HG03175 (cell line): Measurements from ENCODE around the gene PHRF1.

ENCODE experiments used
- ATAC-seq: cut with Tn5 transposase; IDR thresholded peaks from one replicate; pipeline ENCODE4 v1.9.1; 2021; ENCODE audit warnings: mild to moderate bottlenecking, moderate library complexity; ENCODE audit not compliant: unreplicated experiment

PHRF1 gene

DNA sequence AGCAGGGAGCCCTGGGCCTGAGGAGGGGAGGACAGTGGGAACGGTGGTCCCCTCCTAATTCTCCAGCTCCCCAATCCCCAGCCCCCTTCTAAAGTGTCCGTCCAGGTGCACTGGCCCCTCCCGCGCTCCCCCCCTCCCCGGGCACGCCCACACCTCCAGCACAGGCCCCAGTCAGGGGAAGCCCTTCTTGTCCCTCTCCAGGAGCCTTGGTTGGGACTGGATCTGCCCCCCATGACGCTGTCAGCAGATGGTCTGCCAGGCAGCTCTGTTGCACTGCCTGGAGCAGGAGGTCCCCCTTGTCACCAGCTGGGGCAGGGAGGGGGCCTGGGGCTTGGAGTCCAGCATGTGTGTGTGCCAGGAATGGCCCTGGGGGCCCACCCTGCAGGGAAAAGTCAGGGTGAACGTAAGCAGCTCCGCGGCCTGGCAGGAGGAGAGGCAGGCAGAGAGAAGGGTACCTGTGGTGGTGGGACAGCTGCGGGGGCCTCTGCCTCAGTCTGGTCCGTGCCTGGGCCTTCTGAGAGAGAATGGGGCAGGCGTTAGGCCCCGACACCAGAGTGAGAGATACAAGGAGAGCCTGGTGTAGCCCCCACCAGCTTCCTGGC, 37.9 kb downstream of the PHRF1 start:
- ATAC-seq: no peak

GRCh38 chr11:614623-615503, 38.6 kb downstream of the PHRF1 start:
- ATAC-seq: no peak

DNA sequence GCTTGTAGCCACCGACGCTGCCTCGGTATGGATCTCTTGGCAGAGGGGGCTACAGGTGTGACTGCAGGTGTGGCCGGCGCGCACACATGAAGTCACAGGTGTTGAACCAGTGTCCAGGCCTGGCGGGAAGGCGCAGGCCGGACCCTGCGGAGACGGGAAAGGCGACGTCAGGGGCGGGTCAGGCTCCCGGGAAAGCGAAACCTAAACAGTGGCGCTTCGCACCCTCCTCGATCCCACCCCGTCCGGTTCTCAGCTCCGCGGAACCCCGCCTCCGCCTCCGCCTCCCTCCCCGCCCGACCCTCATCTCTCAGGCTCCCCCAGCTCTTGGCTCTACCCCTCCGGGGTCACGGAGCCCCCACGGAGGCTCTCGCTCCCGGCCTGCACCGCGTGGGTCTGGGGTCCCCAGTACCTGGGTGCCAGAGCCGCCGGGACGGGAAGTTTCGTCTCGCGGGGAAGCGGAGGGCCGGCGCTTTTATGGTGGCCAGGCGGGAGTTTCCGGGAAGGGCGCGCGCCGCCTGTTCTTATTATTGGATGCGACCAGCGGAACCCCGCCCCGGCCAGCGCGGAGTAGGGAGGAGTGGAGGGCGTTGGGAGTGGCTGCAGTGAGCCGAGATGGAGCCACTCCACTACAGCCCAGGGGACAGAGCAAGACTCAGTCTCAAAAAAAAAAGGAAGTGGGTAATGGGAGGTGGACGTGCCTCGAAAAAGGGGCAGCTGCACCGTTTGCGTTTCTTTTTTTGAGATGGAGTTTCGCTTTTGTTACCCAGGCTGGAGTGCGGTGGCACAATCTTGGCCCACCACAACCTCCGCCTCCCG, 39.4 kb downstream of the PHRF1 start, which contains the start of gene IRF7:
TSS of gene IRF7 (minus strand) at position 447 of the 816 bp plus-strand sequence. CDS start 586 bp downstream, outside the sequence.
- peak; percentile 86 for ATAC-seq

DNA sequence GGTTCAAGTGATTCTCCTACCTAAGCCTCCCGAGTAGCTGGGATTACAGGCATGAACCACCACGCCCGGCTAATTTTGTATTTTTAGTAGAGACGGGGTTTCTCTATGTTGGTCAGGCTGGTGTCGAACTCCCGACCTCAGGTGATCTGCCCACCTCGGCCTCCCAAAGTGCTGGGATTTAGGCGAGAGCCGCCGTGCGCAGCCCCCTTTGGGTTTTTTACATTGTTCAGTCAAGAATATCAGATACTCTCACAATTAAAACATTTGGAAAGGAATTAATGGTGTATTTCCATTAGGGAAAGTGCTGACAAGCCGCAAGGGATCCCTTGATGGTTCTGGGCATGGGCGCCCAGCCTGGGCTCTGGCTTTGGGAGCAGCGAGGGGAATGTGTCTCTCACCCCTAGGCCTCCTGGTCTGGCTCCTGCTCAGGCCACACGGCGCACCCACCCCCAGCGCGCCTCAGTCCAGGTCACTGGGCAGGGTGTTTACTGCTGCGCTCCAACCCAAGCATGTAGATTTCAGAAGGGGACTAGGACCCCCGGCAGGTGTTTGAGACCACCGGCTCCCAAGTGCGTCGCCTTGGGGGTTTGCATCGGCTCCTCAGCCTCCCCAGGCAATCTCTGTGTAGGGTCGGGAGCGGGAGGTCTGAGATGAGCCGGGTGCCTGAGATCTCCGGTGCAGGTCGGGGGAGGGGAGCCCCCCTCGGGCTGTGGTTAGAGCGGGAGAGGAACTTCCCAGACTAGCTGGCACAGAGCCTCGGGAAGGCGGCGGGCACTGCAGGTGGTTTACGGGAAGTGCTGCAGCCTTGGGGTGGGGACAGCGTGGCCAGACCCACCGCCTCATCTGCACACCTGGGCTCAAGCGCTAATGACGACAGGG, 40.3 kb downstream of the PHRF1 start:
- no peak for ATAC-seq

DNA sequence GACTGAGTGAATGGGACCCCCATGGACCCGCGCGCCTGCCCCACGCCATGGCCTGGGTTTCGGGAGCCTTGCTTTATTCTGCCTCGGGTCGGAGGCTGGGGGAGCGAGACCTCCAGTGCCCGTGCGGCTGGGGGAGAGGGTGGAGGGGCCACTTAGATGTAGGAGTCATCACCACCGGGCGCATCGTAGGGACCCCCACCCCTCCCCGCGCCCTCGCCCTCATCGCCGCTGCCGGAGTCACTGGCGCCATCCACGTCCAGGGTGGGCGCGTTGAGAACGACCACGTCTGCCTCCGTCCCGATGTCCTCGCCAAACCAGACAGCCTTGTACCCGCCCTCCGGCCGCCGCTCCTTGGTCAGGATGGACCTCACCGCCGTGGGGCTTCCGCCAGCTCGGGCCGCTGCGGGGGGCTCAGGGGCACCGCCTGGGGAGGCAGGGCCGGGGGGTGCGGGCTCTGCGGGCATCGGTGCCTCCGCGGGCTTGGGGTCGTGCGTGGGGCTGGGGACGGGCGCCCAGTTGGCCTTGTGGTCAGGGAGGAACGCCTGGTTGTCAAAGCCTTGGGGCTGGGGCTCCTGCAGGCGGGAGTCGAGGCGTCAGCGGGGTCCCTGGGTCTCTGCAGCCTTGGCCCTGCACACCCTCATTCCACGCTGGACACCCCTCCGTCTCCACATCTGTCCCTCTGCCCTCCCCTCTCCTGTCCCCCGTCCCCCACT, 41.1 kb downstream of the PHRF1 start:
- no peak for ATAC-seq

DNA sequence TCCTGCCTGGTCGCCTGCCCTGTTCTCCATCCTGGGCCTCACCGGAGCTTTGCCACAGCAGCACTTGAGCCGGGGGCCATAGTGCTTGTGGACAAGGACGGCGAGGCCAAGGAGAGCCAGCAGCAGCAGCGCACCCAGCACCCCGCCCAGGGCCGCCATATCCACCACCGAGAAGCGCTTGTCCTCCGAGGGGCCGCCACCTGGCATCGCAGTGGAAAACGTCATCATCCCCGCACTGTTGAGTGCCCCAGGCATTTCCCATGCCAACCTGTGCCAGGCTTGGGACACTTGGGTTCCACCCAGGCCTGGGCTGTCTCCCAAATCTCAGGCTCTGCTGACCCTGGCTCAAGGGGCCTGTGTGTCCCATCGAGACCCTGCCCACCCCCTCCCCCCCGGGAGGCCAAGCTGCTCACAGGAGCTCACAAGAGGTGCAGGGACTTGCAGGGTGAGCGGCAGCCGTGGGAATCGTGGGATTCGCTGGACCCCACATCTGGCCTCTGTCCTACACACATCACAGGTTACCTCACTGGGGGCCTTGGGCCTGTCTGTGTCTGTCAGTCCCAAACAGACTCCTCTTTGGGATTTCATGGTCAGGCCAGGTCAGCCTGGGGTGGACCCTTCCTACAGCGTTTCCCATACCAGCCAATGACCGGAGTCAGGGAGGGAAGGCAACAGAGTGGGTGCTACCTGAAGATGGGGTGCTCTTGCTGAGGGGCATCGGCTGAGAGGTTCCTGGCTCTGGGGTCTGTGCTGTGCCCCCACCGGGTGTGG, 41.8 kb downstream of the PHRF1 start:
- no peak for ATAC-seq

DNA sequence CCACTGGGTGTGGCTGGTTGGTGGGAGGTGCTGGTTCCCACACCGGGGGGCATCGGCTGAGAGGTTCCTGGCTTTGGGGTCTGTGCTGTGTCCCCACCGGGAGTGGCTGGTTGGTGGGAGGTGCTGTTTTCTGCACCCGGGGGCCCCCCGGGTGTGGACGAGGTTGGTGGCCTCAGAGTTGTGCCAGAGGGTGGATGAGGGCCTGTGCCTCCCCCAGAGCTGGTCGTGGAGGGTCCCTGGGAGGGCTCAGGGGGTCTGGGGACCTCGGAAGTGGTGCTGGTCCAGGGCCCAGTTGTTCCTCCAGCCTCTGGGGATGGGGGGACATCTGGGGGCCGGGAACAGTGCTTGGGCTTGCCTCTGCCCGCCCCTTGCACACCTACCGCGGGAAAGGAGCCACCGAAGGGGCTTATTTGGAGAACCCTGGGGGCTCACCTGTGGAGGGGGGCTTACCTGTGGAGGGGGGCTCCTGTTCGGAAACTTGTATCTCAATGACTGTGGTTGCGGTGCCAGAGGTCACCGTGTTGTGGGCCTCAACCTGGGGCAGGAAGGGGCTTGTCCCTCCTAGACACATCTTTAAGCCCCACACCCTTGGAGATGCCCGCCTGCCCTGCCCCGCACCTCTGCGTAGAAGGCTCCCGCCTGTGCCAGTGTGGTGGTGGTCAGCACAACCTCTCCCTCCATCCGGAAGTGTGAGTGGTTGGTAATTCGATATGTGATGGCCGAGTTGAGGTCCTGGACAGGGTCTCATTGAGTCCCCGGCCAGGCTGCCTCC, 42.8 kb downstream of the PHRF1 start:
- ATAC-seq: no peak

DNA sequence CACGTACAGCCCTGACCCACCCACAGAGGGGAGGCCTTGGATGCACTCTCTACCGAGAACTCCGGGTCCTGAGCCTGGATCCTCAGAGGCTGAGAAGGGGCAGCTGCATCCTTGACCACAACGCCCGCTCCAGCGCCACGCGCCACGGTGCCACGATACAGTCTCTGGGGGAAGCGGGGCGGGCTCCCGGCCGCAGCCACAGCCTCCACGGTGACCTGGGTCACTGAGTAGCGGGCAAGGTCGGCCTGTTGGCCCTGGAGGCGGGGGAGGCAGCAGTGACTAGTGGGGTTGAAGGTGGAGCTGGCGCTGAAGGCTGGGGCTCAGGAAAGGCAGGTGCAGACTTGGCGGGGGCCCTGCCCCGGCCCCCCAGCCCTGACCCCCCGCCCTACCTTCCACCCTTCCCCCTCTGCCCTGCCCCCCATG, 43.4 kb downstream of the PHRF1 start:
- ATAC-seq: no peak

DNA sequence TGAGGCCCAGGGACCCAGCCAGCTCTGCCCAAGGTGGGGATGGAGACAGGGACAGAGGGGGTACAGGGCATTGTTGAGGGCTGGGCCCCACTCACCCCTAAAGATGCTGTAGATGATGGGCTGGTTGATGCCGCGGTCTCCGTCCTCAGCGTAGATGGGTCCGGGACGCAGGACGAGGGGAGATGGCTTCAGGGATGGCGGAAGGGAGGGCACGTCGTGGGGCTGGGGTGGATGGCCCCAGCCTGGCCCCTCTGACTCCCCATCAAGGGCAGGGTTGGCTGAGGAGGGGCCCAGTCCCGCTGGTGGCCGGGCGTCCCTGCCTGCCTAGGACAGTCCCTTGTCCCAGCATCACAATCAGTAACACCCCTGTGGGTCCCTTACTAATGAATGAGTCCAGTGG, 43.9 kb downstream of the PHRF1 start:
- no peak for ATAC-seq

DNA sequence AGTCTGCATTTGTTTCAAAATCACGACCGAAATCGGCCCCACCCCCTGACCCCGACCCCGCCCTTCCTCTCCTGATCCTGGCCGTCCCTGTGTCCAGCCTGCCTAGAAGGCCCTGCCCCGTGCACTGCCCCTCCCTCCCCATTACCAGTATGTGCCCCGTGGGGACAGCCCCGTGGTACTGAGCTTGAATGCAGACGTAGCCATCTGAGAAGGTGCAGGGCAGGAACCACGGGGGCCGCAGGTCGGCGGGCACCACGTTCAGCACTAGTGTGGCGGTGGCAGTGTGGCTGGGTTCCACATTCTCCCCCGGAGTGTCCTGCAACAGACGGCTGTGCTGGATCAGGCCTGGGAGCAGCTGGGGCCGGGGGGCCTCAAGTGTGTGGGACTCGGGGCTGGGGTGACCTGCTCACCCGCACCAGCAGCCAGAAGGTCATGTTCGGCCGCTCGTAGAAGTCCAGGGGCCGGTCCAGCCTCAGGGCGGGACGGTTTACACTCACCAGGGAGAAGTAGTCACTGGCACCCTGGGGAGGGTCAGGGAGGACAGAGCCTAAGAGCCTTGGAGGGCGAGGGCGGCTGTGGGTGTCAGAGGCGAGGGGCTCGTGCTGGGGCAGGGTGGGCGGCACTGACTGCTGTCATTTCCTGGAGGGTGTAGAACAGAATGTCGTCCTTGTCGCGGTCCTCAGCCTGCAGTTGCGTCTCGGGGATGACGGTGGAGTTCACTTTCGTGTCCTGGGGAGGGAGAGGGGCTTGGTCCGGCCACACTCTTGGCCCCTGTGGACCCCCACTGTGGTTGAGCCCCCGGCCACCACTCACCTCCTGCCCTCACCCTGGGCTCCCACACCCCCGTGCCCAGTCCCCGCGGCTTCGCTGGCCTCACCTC, 44.9 kb downstream of the PHRF1 start:
- no peak for ATAC-seq

DNA sequence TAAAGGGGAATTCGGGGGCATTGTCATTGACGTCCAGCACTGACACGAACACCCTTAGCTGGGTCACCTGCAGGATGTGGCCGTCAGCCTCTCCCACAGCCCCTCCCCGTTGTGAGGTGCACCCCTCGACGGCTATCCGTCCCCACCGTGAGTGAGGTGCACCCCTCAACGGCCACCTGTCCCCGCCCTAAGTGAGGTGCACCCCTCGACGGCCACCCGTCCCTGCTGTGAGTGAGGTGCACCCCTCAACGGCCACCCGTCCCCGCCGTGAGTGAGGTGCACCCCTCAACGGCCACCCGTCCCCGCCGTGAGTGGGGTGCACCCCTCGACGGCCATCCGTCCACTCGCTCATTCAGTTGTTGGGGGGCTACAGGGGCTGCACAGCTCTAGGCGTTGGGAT, 45.6 kb downstream of the PHRF1 start:
- ATAC-seq: no peak

GRCh38 chr11:623349-623869, 47.1 kb downstream of the PHRF1 start:
- ATAC-seq: no peak

DNA sequence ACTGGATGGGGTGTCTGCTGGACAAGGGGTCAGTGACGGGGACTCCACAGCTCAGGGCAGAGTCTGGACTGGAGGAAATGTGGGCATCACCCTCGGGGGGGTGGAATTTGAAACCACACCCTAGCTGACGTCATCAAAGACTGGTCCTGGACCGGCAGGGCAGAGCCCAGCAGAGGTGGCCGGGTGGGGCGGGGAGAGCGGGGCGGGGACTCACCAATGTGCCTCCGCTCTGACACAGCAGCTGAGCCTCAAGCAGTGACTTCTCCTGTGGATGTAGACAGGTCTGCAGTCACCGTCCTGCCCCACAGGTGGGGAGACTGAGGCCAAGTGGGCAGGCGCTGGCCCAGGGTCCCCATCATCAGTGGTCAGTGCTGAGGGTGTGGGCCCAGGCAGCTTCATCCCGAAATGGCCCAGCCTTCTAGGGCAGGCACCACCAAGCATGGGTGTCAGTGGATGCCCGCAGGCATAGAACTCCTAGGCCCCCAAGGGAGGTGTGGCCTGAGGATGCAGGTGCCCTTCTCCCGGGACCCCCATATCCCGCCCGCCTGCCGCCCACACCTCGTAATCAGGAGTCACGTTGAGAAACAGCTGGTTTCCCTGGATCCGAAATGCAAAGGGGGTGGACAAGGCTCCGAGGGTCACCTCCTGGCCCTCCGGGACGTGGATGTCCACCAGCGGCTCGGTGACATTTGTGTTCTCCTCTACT, 47.9 kb downstream of the PHRF1 start:
- ATAC-seq: no peak

DNA sequence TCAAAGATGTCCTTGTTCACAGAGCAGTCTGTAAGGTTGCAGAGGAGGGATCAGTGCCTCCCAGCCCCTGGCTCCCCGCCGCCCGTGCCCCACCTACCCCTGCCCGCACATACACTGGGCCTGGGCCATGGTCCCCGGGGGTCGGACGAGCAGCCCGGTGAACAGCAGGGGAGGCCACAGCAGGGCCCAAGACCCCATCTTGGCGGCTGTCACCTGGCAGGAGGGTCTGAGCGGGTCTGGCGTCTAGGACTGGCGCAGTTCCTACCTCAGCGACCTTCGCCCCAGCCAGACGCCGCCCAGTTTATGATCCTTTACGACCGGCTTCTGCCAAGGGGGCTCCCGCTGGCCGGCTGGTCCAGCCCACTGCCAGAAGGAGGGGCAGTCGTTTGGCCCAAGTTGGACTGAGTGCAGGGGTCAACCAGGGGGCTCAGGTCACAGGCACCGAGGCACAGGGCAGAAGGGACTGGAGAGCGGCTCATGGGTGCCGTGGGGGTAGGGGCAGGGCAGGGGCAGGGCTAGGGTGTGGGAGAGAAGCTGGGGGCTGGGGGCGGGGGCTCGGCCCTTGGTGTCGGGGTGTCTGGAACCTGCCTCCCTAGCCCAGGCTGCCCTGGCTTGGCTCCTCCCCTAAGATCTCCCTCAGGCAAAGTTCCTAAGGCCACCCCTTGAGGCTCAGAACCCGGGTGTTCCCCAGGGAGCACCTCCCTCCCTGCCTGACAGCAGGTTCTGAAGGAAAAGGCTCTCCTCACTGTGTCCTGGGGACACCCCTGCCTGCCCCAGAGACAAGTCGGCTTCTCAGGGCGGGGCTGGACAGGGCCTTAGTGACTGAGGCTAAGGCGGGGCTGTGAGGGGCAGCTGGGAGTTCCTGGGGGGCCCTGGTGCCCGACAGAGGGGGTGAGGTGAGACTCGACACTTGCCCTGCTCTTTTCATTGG, 48.7 kb downstream of the PHRF1 start, which contains the start of gene CDHR5:
TSS of gene CDHR5 (minus strand) at position 251 of the 931 bp plus-strand sequence. CDS start at position 198, 53 bp downstream.
- ATAC-seq: no peak

- ATAC-seq: no peak
Observed at GRCh38 chr11:625636-626268, 49.5 kb downstream of the PHRF1 start.
